C4-2B (cell line): ENCODE measurements around the gene SPOCK1.

Experiments used
- H3K27ac ChIP-seq: fragments of 450-650 bp; 2 replicates; pipeline ENCODE4 v1.5.1; 2017
- ZFX ChIP-seq: fragments of 450-650 bp; IDR thresholded peaks from 2 replicates; pipeline ENCODE4 v1.6.1; 2017
- TF ChIP-seq, protein P1 (sequence below): fragments of 450-650 bp; conservative IDR thresholded peaks from 2 replicates; pipeline ENCODE4 v1.5.1; 2017; ENCODE audit warnings: mild to moderate bottlenecking

The SPOCK1 gene

DNA sequence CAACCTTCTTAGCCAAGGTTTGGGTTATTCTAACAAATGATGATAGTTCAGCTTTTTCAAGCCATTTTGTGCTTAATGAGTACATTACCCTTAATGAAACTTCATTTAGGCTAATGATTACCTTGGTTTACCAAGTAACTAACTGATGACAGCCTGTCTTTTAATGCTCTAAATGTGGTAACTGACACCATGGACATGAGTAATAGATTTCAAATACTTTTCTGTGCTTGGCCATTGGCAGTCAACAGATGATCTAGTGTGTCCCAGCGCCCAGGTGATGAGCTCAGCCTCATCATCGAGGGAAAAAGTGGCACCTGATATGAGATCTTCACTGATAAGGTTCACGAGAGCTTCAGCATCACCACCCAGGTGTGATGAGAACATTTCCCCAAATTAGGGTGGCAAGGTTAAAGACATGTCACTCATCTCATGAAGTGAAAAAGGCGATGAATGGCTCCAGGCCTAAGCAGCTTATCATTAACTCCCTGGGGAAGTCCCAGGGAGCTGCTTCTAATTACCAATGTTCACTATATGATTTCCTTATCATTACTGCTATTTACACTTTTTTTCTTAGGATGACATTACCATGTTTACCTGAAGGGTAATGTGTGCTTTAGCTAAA lies 296.0 kb downstream of the SPOCK1 start:
- no peak overlapping the region for H3K27ac ChIP-seq
- TF ChIP-seq, protein P1, sequence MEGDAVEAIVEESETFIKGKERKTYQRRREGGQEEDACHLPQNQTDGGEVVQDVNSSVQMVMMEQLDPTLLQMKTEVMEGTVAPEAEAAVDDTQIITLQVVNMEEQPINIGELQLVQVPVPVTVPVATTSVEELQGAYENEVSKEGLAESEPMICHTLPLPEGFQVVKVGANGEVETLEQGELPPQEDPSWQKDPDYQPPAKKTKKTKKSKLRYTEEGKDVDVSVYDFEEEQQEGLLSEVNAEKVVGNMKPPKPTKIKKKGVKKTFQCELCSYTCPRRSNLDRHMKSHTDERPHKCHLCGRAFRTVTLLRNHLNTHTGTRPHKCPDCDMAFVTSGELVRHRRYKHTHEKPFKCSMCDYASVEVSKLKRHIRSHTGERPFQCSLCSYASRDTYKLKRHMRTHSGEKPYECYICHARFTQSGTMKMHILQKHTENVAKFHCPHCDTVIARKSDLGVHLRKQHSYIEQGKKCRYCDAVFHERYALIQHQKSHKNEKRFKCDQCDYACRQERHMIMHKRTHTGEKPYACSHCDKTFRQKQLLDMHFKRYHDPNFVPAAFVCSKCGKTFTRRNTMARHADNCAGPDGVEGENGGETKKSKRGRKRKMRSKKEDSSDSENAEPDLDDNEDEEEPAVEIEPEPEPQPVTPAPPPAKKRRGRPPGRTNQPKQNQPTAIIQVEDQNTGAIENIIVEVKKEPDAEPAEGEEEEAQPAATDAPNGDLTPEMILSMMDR: no peak
- TF ChIP-seq ZFX: no peak

DNA sequence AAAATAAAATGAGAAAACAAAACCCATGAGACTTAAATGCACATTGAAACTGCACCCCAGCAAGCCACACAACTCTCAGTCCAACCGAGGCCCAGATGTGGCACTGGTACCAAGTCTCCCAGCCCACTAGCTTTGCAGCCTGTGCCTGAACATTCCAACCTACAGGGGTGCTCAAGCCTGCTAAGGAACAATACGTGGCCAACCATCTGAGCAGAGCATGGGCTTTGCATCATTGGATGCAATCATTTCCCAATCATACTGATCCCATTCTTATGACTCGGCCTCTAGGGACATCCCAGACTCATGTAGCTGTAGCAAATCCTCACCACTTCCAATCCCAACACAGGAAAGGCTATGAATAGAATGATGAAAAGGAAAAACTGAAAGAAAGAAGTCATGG lies 297.2 kb downstream of the SPOCK1 start:
- no peak overlapping the region for H3K27ac ChIP-seq
- TF ChIP-seq, protein P1: no peak

GRCh38 chr5:137200906-137201700 lies 298.0 kb downstream of the SPOCK1 start:
- TF ChIP-seq ZFX: no peak
- TF ChIP-seq, protein P1: no peak
- H3K27ac ChIP-seq: no peak overlapping the region

GRCh38 chr5:137199966-137200365 lies 299.2 kb downstream of the SPOCK1 start:
- no peak for TF ChIP-seq ZFX
- TF ChIP-seq, protein P1: no peak
- H3K27ac ChIP-seq: no peak overlapping the region

GRCh38 chr5:137199201-137199600 lies 299.9 kb downstream of the SPOCK1 start:
- TF ChIP-seq, protein P1: no peak
- TF ChIP-seq ZFX: no peak

GRCh38 chr5:137195483-137195882 lies 303.6 kb downstream of the SPOCK1 start:
- TF ChIP-seq, protein P1: no peak
- no peak for TF ChIP-seq ZFX
- H3K27ac ChIP-seq: no peak overlapping the region

More at GRCh38 chr5:137199201-137199600, 299.9 kb downstream of the SPOCK1 start:
- no peak overlapping the region for H3K27ac ChIP-seq

DNA sequence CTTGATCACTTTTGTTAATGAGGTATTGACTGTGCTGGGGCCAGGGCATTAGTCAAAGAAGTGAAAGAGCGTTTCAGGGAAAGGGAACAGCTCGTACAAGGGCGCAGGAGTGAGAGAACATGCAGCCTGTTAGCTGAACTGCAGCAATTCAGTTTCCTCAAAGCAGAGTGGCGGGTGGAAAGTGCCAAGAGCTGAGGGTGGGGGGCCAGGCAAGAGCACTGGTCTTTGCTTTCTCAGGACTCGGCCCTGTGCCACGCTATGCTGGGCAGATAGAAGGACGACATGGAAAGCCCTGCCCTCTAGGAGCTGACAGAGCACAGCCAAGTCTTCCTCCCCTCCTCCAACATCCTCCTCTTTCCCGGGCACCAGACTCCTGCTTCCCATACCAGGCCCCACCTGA lies 304.8 kb downstream of the SPOCK1 start:
- TF ChIP-seq, protein P1: no peak
- no peak for TF ChIP-seq ZFX
- peak overlapping the region; percentile 64; the same call in 1 of the 2 replicates for H3K27ac ChIP-seq
